GM12872 (cell line): ENCODE measurements around the gene ETFB.

Experiments used
- TF ChIP-seq, protein P1 (sequence below): IDR thresholded peaks from 3 replicates; pipeline ENCODE4 v1.5.1; 2011; ENCODE audit warnings: low read depth, mild to moderate bottlenecking, low read length, moderate library complexity; ENCODE audit not compliant: insufficient read depth

ETFB gene

DNA sequence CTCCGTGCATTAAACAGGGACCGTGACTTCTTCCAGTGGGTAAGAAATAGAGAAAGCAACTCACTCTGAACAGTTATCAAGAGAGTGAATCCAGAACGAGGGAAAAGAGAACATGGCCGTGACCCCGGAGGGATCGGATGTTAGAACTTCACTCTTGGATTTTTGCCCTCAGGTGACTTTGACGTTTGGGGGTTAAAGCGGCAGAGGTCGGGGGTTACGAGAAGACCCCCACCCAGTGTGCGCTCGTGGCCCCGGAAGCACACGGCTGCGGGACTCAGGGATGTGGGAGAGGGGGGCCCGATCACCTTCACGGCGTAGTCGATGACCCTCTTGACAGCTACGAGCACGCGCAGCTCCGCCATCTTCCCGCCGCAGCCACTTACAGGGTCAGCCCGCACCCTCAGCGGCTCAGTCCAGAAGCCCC lies at the start of gene ETFB:
Gene ETFB (minus strand): TSS at position 424 of the 424 bp plus-strand sequence. CDS start 62 bp downstream, at position 362.
- TF ChIP-seq, protein P1, sequence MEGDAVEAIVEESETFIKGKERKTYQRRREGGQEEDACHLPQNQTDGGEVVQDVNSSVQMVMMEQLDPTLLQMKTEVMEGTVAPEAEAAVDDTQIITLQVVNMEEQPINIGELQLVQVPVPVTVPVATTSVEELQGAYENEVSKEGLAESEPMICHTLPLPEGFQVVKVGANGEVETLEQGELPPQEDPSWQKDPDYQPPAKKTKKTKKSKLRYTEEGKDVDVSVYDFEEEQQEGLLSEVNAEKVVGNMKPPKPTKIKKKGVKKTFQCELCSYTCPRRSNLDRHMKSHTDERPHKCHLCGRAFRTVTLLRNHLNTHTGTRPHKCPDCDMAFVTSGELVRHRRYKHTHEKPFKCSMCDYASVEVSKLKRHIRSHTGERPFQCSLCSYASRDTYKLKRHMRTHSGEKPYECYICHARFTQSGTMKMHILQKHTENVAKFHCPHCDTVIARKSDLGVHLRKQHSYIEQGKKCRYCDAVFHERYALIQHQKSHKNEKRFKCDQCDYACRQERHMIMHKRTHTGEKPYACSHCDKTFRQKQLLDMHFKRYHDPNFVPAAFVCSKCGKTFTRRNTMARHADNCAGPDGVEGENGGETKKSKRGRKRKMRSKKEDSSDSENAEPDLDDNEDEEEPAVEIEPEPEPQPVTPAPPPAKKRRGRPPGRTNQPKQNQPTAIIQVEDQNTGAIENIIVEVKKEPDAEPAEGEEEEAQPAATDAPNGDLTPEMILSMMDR: no peak

DNA sequence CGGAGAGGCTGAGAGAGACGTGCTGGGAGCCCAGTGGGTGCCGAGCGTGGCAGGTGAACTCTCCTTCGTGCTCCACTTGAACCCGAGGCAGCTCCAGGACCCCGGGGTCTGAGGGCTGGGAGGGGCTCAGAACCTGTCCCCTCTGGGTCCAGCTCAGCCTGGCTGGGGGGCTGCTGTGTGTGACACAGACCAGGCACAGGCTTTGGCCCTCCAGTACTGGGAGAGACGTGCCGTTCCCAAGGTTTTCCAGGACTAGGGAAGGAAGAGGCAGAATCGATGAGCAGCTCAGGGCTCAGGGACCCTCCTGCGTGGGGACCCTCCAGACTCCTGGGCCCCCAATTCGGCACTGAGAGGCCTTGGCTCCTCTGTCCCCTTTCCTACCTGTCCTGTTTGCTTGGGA lies 49.0 kb upstream of the ETFB start:
- TF ChIP-seq, protein P1: no peak

DNA sequence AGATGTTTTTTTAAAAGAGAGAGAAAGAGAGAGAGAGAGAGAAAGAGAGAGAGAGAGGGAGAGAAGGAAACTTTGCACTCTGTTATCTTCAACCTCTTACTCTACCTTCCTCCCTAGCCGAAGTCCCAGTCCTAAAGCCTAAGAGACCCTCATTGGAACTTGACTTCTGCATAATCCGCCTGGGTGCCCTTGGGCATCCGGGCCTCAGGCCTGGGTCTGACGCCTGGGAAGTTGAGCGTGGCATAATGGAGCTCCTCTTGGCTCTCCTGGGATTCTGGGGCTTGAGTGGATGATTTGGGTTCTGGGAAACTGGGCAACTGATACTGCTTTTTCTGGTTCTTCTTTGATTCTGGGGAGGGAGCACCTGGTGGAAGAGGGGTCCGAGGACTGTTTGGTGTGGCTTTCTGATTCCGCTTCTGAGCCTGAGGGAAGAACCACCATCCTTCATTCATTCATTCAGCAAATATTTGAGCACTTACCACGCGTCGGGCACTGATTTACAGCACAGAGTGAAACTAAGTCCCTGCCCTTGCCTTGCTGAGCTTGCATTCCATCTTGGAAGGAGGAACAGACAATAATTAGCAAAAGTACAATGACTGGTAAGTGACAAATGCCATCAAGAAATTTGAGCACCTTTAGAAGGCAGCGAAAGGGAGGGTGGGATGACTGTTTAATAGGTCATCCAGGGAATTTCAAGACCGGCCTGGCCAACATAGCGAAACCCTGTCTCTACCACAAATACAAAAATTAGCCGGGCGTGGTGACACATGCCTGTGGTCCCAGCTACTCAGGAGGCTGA lies 45.0 kb upstream of the ETFB start:
- TF ChIP-seq, protein P1: no peak

DNA sequence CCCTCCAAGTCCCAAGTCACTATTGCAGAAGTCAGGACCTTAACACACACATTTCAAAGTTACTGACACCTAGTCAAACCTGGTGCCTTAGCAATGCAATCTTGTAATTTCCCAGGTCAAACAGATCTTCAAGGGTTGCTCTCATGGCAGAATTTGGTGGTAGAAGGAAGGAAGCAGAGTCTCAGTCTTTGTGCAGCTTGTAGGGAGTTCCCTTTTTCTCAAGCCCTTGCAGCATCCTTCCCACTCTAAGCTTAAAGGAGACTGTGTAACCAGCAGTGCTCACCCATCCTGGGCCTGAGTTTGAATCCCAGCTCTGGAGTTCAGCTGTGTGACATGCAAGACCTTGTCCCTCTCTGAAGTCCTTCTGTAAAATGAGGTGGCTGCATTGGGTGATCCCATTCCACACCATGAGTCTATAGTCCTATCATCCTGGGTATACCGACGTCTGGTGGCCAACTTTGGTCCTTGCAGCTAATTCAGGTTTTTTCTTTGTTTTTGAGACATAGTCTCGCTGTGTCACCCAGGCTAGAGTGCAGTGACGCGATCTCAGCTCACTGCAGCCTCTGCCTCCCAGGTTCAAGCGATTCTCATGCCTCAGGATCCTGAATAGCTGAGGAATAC lies 41.4 kb upstream of the ETFB start:
- TF ChIP-seq, protein P1: peak; percentile 81

DNA sequence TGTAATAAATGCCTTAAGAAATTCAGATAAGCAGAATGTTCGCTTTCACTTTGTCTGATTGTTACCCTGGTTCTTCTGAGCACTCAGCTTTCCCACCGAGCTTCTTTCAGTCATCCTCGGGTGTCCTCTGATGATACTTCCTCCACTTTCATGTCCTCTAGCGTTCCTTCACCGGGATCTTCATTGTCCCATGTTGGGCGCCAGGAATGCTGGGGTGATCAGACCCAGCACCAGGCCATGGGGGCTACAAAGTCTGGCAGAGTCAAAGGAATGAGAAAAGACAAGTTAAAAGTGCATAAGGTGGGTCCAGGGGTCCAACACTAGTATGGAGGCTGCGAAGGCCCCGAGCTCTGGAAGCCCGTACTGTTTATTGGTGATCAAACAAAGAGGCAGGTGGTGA lies 35.9 kb upstream of the ETFB start:
- TF ChIP-seq, protein P1: no peak

DNA sequence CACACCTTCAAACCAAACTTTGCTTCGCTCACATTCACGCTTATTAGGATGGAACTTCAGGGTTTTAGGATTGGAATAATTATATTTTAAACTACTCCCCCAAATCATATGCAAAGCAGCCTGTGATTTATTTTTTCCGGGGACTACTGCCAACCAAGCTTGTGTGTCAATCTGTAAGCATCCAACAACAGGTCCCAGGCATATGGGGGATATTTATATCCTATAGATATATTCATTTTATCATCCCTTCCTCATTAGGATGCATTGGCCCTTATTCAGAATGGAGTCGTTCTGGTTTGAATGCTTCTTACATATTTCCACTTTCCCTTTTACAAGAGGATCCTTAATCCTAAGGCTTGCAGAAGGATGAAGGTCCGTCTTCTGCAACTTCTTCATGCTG lies 33.0 kb upstream of the ETFB start:
- TF ChIP-seq, protein P1: no peak

DNA sequence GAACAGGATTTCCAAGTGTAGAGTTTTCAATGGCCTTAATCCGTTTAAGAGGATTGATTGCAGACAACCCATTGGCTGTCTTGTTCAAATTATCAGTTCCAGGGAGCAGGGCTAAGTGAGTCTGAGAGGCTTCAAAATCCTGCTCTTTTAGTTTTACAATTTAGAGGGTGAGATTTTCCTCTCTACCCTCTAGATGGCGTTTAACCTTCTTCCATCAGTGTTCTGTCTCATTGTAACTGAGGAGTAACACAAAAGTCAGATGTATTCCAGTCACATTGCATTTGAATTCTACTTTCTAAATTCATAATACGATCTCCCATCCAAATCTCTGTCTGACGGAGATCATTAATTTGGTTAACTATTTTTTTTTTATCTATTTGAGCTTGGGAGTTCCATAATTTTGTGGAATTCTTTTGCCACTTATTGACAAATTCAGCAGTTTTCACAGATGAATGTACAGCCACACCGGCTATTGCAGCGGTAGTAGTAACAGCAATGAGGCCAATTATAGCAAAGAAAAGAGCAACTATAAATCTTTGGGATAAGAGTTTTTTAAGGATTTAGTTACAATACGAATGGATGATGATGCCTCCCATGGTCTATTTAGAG lies 32.0 kb upstream of the ETFB start:
- TF ChIP-seq, protein P1: peak; percentile 70
